HG02970 (cell line): Measurements from ENCODE around the gene ZNF423.

Experiments
- ATAC-seq: cut with Tn5 transposase; IDR thresholded peaks from one replicate; pipeline ENCODE4 v1.9.1; 2021; ENCODE audit warnings: mild to moderate bottlenecking, moderate library complexity, moderate number of reproducible peaks; ENCODE audit not compliant: unreplicated experiment, low FRiP score

Gene ZNF423

DNA sequence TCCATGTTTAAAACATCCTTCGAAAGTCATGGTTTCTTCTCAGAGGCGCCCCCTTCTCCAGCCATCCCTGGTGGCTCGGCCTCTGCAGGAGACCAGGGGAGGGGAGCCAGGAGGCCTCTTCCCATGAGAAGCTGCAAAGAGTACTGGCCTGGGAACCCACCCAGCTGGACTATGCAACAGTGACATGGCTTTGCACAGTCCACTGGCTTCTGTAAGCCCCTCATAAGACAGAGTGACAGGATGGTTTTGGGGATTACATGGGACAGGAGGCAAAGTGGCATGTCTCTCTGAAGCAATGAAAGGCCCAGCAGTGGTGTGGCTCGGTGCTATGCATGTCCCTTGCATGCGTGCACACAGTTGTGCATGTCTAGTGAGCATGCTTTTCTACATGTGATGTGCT is 382.8 kb downstream of the ZNF423 start:
- no peak for ATAC-seq

DNA sequence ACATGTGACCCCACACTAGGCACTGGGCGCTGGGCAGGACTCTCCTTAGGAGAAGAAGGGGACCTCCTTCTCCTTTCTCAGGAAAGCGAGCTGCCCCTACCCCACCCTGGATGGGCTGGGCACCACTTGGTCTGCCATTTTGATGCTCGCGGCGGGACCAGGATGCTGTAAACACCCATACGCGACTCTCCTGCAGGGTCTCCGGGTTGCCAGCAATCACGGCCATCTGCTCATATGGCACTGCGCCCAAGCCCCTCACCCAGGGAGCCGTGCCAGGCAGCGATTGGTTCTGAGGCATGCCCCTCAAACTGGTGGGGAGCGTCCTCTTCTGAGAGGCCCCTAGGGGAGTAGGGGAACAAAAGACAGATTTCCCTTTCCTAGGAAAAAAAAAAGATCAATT is 383.3 kb downstream of the ZNF423 start:
- ATAC-seq = no peak

DNA sequence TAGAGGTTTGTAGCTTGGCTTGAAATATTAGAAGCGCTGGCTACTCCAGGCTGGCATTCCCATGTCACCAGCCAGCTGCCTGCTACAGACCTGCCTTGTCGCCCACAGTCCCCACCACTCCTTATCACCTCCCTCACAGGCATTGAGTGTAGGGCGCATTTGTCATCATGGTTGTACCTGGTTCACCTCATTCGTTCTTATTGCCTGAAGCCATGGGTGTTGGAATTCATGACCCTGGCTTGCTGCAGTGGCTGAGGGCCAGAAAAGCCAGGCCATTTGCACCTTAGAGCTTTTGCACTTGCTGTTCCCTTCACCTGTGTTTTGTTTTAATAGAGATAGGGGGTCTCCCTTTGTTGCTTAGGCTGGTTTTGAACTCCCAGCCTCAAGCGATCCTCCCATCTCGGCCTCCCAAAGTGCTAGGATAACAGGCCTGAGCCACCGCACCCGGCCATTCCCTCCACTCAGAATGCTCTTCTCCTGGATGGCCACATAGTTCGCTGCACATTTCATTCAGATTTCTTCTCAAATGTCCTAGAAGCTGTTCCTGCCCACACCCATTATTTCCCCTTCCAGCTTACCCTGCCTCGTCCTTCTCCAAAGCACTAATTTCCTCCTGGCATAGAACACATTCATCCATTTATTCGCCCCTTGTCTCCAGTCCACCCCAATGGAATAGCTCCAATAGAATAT is 384.7 kb downstream of the ZNF423 start:
- ATAC-seq = no peak

DNA sequence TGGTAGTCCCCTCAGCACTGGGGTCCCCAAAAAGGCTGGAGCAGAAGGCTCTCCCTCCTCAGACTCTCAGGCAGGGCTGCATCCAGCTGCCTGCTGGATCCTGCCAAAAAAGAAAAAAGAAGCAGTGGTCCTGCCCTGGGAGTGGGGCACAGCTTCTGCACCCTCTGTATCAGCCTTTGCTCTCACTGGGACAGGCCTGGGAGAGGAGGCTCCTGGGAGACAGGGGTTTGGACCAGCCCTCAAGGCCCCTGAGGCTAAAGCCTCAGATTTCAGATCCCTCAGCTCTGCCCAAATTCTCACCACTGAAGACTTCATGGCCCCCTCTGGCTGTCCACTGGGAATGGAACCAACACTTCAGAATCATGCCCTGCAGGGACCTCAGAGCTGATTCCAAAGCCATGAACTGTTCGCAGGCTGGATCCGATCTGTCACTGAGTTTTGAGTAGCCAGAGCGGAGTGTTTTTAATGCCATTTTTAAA is 385.4 kb downstream of the ZNF423 start:
- ATAC-seq = no peak

DNA sequence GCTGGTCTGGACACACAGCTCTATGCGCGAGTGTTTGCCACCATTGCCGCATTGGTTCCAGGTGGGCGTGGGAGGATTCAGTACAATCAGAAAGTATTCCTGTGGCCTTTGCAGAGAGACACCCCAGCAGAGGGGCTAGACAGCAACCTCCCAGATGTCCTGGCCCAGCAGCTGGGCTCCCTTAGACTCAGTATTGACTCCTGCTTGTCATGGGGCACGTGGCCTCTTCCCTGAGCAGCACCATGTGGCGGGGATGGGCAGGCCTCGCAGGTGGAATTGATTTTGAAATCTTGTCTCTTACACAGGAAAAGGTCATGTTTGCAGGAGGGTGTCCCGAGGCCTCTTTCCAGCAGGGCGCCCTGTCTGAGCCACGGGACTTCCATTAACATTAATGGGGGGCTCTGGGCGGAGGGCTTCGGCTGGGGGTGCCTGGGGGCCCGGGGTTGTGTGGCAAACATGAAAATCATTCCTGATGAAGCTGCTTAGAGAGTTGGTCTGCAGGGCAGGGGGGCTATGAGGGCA is 385.9 kb downstream of the ZNF423 start:
- ATAC-seq = no peak

DNA sequence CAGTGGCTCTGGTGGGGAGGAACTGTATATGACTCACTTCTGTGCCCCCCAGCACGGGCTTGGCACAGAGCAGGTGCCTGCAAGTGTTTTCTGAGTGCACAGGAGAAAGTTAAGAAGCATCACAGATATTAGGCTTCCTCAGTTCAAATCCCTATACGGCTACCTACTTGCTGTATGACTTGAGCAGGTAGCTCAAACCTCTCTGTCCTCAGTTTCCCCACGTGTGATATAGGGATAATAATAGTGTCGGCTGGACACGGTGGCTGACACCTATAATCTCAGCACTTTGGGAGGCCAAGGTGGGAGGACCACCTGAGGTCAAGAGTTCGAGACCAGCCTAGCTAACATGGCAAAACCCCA is 386.6 kb downstream of the ZNF423 start:
- no peak for ATAC-seq

DNA sequence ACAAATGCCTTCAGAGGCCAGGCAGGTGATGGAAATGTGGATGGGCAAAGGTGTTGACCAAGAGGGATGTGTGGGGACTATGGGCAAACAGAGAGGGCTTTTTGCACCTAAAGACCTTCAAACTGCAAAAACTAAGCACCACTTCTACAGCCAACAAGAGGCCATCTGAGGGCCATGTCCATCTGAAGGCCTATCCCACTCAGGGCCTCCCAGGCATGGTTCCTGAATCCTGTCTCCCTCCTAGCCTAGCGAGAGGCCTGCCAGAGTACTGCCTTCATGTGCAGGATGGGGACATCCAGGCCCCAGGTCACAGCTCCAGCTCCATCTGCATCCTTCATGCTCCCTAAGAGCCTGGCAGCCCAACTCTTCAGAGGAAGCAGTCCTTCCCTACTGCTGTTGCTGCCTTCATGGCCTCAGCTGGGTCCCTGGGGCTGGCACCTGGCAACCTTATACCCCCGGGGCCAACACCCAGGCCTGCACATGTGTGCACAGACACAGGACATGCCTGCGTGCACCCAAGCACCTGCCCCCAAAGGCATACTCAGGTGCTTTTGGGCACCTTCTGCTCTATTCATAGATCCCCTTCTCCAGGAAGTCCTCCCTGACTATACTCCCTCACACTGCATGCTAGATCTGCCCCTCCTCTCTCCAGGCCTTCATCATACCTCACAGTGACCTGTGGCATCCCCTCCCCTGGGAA is 387.2 kb downstream of the ZNF423 start:
- ATAC-seq = no peak

DNA sequence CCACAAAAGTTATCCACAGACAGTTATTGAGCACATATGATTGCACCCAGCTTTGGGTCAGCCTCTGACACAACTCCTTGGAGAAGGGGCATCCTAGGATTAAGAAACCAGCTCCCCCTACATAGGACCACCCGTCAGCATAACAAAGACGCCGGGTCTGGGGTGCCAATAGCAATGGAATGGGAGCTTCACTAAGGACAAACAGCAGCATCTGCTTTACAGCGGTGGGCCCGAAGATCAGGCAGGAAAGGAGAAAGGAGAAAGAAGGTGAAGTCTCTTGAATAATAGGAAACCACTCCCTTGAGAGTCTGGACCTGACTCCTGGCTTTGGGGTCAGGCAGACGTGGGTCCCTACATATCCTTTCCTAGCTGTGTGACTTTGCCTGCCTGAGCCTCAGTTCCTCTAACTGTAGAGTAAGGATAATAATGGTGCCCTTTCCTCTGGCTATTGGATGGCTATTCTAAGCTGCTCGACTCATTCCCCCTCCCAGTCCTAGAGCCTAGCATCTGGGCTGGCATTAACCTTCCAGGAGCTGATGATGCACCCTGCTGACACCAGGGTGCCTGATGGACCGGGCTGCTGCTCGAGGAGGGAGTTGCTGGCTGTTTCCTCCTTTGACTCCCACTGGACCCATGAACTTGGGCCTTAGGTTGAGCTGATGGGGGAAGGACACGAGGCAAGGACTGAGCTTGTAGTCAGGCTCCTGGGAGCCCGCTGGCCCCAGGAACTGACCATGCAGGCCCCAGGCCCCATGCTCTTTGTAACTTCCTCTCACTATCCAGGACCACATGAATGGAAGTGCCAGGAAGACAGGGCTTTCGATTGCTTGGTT is 388.2 kb downstream of the ZNF423 start:
- ATAC-seq = no peak

DNA sequence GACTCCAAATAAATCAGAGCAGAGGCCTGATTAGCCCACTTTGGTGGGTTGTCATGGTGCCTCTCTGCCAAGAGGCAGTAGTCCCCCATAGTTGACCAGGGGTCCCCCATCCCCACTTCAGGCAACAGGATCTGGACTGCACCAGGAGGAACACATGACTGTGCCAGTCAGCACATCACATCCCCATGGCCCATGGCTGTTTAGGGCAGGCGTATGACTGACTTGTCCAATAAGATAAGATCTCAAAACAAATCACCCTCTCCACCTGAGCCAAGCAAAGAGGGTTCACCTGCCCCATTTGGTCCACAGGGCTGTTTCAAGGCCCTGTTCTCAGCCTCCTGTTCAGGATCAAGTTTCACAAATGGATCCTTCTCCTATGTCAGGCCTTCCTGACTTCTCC is 389.0 kb downstream of the ZNF423 start:
- ATAC-seq = no peak

DNA sequence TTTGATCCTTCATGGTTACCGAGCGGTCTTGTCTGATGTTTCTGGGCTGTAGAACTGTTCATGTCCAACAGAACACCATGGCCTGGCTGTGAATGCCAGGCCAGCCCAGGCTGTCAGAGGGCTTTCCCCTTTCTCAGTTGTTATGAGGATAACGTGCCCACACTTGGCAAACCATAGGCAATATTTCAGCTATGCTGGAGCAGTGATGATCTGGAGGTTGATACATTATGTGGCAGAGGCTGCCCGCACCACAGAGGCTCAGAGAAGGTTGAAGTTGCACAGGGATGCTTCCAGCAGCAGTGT is 389.4 kb downstream of the ZNF423 start:
- ATAC-seq = no peak

DNA sequence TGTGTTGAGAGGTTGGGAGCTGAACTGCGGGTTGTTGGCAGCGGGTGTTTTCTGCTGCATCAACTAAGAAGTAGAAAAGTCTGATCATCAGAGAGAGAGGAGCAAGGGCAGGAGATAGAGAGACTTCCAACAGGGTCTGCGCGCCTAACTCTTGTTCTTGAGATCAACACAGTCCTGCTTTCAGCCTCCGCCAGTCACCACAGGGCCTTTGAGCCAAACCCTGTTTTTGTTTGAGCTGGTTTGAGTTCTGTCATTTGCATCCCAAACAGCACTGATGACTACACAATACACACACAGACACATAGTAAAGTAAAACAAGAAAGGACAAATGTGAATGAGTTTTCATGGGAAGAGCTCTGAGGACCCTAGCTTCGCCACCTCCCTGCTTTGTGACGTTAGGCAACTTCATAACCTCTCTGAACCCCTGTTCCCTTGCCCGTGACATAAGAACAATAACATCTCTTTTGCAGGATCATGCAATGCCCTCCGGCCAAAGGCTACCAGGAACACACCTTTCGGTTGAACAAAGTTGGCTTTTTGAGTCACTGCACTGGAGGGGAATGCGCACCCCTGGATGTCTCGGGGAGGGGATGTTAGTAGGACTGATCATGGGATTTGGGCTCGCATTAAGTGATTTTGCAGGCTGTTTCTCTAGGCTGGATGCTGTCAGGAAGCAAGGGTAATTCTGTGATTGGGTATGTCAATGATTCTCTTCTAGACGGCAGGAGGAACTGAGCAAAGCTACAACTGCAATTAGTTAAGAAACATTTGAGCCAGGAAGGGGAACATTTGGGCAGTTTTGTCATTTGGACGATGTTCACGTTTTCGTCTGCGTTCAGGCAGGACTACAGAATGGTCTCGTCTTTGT is 390.0 kb downstream of the ZNF423 start:
- ATAC-seq = no peak

DNA sequence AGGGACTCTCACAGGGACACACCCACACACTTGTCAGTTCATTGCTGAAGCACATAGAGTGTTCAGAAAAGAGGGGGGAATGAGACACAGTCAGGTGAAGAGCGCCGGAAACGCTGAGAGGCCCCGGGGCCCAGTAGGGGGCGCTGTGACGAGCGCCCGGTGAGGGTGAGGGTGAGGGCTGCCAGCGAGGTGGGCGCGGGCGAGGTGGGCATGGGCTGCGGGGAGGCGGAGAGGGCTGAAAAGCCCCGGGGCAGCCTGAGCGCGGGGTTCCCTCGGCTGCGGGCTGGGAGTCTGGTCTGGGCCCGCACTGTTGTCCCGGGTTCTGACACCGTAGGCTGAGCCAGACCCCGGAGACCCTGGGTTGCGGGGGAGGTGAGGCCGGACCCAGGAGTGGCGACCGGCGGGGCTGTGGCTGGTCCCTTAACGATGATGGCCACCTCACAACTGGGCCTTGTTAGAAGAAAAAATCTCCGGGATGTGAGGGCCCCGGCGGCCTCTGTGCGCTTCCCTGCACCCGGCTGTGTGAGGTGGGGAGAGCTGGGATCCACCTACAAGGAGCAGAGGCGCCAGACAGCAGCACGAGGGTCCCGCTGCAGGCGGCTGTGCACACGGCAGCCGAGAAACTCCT is 390.9 kb downstream of the ZNF423 start:
- no peak for ATAC-seq

DNA sequence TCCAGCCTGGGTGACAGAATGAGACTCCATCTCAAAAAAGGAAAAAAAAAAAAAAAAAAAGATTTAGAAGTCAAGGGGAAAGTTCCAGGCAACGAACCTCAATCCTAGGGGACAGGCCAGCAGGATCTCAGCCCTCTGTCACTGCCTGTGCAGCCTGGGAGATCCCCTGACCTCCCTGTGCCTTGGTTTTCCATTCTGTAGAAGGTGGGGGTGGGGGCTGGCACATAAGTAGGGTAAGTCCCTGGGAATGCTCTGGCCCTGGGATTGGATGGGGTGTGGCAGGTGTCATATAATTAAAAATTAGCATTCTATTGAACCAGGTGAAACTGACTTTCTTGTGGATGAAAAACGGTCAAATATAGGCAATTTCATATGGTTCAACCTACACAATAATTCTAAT is 391.8 kb downstream of the ZNF423 start:
- no peak for ATAC-seq

DNA sequence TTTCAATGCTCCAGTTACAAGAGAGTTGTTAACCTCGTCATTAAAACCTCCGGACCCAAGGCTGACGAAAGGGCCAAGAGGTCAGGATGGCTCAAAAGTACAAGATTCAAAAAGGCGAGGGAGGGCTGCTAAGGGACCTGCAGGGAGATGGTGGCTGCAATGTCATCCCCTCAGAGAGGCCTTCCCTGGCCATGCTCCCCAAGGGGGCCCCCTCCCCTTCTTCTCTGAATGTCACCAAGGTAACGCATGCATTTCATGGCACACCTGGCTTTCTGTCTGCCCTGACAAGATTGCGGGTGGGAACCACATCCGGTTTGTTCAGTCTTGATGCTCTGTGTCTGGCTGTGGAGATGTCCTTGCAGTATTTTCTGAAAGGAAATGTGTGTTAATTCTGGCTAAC is 392.4 kb downstream of the ZNF423 start:
- no peak for ATAC-seq

DNA sequence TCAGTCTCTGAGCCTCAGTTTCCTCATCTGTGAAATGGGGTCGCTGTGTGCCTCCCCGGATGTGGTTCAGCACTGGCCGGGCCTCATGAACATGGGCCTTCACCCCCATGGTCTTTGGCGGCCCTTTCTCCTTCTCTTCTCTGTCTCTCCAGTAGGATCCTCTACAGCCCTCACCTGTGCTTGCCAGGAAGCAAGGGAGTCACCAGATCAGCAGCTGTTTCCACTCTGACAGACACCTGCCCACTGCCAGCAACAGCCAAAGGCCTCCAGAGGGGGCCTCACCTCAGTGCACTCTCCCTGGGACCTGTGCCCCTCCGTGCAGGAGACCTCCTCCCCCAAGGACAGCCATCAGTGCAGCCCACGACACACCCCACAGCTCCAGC is 392.9 kb downstream of the ZNF423 start:
- ATAC-seq = no peak

DNA sequence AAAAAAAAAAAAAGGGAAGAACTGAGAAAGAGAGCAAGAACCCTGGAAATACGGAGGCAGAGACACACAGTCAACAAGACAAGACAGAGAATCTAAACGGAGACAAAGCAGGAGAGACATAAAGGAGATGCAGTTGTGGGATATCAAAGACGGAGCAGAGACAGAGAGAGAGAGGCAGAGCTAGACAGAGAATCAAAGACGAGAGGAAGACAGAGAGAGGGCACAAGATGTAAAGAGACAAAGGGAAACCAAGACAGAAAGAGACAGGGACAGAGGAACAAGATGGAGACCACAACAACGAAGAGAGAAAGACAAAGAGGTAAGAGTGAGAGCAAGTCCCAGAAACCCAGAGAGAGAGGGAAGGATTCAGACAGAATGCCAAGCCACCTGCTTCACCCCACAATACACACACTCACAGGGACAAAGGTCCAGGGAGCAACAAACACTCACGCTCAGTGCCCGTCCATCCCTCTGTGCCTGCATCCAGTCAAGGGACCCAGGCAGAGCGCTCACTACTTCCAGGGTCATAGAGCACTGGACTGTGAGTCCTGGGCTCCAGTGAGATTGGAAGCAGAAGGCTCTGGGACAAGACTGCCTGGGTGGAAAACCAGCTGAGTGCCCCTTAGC is 393.4 kb downstream of the ZNF423 start:
- ATAC-seq = no peak

DNA sequence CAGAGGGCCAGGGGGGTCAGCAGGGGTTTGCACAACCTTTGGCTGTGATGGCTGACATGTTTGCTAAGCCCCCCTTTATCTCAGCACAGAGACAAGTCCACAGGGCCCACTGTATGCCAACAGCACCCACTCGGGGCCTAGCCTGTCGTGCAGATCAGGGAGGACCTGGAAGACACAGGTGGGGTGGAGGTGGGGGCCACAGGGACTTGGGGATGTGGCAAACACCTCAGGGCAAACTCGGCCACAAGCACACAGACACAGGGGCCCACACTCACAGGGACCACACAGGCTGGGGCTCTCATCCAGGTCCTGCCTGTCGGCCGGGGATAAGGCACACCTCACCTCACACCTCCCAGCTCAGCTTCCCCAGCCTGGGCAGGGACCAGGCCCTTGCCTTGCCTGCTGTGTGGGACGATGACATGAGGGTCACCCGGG is 394.4 kb downstream of the ZNF423 start:
- ATAC-seq = no peak

DNA sequence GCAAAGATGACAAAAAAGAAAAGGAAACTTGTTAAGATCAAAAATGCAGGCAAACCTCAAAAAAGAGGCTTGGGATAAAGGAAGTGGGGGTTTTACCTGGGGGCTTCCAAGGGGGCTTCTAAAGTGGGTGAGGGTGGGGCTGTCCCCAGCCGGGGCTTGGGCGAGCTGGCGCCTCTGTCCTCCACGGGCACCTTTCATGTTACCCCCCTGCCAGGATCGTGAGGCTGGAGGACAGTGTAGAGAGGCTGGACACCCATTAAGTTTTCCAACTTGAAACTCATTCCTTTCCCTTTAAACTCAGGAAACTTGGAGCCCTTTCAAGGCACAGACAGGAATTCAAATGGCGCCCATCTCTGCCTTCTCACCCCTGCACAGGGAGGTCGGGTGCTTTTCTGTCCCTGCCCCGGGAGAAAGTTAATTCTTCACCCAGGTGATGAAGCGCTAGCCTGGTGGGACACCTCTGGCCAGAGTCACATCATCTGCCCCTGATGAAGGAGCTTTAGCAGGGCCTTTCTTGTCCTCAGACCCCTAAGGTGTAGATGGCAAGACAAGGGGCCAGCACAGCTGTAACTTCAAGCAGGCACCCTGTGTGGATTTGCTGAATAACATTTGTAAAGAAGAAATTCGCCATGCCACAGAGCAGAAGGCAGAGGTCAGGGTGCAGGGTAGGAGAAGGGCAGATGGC is 395.0 kb downstream of the ZNF423 start:
- no peak for ATAC-seq
